GM13976 (cell line): ENCODE results near the gene SLC26A1.
A peak's percentile ranks its signal among the peaks of the same experiment; 100 is the strongest.
"Not testable (repeated sequence)": the region's sequence is repeated elsewhere in the genome, so short reads cannot be mapped to it uniquely, and the experiment has no call there.

ENCODE experiments used
- DNase-seq: peaks from one replicate; pipeline ENCODE4 v3.0.0; 2012; ENCODE audit warnings: low spot score
- CTCF ChIP-seq: IDR thresholded peaks from 2 replicates; pipeline ENCODE4 v1.5.1; 2012; ENCODE audit warnings: borderline replicate concordance, mild to moderate bottlenecking; ENCODE audit not compliant: insufficient read depth; ENCODE audit errors: extremely low read depth, missing control alignments, control extremely low read depth
- in situ Hi-C: fragments of 300-500 bp; cut with MboI; formaldehyde crosslinking; loops from one replicate; pipeline ENCODE4 v1.12.0; 2022; ENCODE audit warnings: low sequenced_read_pairs, mixed read lengths, inconsistent platforms; ENCODE audit not compliant: unreplicated experiment

SLC26A1 gene

GRCh38 chr4:982814-983213 is 10.4 kb downstream of the SLC26A1 start:
- TF ChIP-seq CTCF = no peak
- in situ Hi-C loops = no loop called here
- no peak for DNase-seq

- no peak for TF ChIP-seq CTCF
- in situ Hi-C loops = no loop called here
- DNase-seq = no peak
These were observed 10.9 kb downstream of the SLC26A1 start for GRCh38 chr4:982291-982690.

- in situ Hi-C loops = no loop called here
- no peak for DNase-seq
- TF ChIP-seq CTCF = no peak
These were observed 14.1 kb downstream of the SLC26A1 start for GRCh38 chr4:978957-979701.

GRCh38 chr4:976016-976415 is 17.2 kb downstream of the SLC26A1 start:
- DNase-seq, in situ Hi-C loops: not testable (repeated sequence)

- no peak for TF ChIP-seq CTCF
- DNase-seq = no peak
- in situ Hi-C loops = no loop called here
These were observed 18.5 kb downstream of the SLC26A1 start for GRCh38 chr4:974668-975067.

- in situ Hi-C loops = no loop called here
These were observed 19.5 kb downstream of the SLC26A1 start, which contains the start of gene DGKQ for GRCh38 chr4:973431-974397. TSS of gene DGKQ (minus strand) at chr4:973569. CDS start at chr4:973482, 87 bp downstream.

More at GRCh38 chr4:973431-974397, 19.5 kb downstream of the SLC26A1 start, which contains the start of gene DGKQ:
- DNase-seq = peak; percentile 100
- no peak for TF ChIP-seq CTCF
